Upper lobe of left lung (tissue), 4 donors: ENCODE data around the gene NLGN1.

ENCODE experiments used
- POLR2A ChIP-seq, 4 donors: fragments of 450-650 bp; IDR thresholded peaks; one replicate each; pipeline ENCODE4 v1.5.1; 2016 to 2017; ENCODE audit warnings: antibody characterized with exemption in 4 of 4, mild to moderate bottlenecking in 2 of 4
- TF ChIP-seq, protein P1 (sequence below), 6 experiments: fragments of 450-650 bp in 4 of 6; fragments of 200-600 bp in 2 of 6; sonication (generic) in 2 of 6; IDR thresholded peaks; one replicate each; pipeline ENCODE4 v1.5.1; 2016 to 2019; ENCODE audit warnings: antibody characterized with exemption in 6 of 6

DNA sequence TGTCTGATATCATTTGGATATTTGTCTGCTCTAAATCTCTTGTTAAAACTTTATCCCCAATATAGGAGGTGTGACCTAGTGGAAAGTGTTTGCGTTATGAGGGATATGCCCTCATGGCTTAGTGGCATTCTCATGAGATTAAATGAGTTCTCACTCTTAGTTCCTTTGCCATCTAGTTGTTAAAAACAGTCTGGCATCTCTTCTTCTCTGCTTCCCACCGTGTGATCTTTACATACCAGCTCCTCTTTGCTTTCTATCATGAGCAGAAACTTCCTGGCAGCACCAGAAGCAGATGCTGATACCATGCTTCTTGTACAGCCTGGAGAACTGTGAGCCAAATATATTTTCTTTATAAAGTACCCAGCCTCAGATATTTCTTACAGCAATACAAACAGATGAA is 33.0 kb downstream of the NLGN1 start:
- TF ChIP-seq POLR2A (IDR thresholded peaks at IDR 0.05), result no peak
- TF ChIP-seq, protein P1, sequence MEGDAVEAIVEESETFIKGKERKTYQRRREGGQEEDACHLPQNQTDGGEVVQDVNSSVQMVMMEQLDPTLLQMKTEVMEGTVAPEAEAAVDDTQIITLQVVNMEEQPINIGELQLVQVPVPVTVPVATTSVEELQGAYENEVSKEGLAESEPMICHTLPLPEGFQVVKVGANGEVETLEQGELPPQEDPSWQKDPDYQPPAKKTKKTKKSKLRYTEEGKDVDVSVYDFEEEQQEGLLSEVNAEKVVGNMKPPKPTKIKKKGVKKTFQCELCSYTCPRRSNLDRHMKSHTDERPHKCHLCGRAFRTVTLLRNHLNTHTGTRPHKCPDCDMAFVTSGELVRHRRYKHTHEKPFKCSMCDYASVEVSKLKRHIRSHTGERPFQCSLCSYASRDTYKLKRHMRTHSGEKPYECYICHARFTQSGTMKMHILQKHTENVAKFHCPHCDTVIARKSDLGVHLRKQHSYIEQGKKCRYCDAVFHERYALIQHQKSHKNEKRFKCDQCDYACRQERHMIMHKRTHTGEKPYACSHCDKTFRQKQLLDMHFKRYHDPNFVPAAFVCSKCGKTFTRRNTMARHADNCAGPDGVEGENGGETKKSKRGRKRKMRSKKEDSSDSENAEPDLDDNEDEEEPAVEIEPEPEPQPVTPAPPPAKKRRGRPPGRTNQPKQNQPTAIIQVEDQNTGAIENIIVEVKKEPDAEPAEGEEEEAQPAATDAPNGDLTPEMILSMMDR (IDR thresholded peaks at IDR 0.05), result no peak
